Stimulated activated naive CD4-positive, alpha-beta T cell (primary cell): ENCODE data around the gene SPAG6.
A peak's percentile ranks its signal among the peaks of the same experiment; 100 is the strongest.
"Not testable (repeated sequence)": the region's sequence is repeated elsewhere in the genome, so short reads cannot be mapped to it uniquely, and the experiment has no call there.

Source experiments
- DNase-seq, 6 experiments: peaks; one replicate each; lab custom pipeline; 2025; lab: John Stamatoyannopoulos, UW

SPAG6 gene

DNA sequence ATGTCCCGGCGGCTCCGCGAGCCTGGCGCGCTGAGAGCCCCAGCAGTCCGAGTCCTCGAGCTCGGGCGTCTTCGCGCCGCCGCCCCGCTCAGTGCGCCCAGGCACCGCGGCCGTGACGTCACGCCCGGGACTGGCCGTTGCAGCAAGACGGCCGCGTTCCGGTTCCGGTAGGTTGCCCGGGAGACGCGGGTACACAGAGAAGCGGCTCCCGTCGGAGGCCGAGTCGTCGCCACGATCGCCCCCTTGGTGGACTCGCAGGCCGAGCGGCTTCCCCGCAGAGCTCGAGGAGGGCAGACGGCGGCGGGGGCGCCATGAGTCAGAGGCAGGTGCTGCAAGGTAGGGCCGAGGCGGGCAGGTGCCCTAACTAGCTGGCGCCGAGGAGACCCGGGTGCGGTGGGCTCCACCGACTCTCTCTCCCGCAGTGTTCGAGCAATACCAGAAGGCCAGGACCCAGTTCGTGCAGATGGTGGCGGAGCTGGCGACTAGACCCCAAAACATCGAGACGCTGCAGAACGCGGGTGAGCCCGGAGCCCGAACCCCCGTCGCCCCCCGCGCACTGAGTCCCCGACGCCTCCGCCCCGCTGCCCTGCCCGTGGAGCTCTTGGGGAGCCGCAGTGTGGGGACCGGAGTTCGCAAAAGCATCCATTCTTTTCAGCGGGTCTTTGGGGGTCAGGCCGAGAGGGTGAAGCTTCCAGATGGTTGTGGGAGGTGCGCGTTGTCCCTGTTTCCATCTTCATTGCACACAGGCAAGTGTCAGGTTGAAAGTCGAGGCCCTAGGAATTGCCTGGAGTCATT is at the start of gene SPAG6:
TSS of gene SPAG6 (plus strand) at position 196 of the 795 bp plus-strand sequence. CDS start at position 312, 116 bp downstream.
- peak in 4 of 6 experiments; percentile 21 to 39 (median 27) for DNase-seq

- no peak for DNase-seq
These were observed 44.1 kb upstream of the SPAG6 start for GRCh38 chr10:22301193-22301592.

- no peak for DNase-seq
These were observed 41.8 kb upstream of the SPAG6 start for GRCh38 chr10:22303461-22303860.

GRCh38 chr10:22305721-22306120 is 39.6 kb upstream of the SPAG6 start:
- no peak for DNase-seq

- no peak for DNase-seq
These were observed 36.9 kb upstream of the SPAG6 start for GRCh38 chr10:22308390-22308789.

GRCh38 chr10:22309180-22310000 is 35.9 kb upstream of the SPAG6 start:
- no peak for DNase-seq

- DNase-seq: not testable (repeated sequence)
These were observed 35.3 kb upstream of the SPAG6 start for GRCh38 chr10:22310012-22310411.

- DNase-seq: no peak
These were observed 34.4 kb upstream of the SPAG6 start for GRCh38 chr10:22310928-22311327.

GRCh38 chr10:22314852-22315251 is 30.4 kb upstream of the SPAG6 start:
- DNase-seq: no peak

GRCh38 chr10:22315455-22316285 is 29.6 kb upstream of the SPAG6 start:
- DNase-seq: peak in 1 of 6 experiments; percentile 77

DNA sequence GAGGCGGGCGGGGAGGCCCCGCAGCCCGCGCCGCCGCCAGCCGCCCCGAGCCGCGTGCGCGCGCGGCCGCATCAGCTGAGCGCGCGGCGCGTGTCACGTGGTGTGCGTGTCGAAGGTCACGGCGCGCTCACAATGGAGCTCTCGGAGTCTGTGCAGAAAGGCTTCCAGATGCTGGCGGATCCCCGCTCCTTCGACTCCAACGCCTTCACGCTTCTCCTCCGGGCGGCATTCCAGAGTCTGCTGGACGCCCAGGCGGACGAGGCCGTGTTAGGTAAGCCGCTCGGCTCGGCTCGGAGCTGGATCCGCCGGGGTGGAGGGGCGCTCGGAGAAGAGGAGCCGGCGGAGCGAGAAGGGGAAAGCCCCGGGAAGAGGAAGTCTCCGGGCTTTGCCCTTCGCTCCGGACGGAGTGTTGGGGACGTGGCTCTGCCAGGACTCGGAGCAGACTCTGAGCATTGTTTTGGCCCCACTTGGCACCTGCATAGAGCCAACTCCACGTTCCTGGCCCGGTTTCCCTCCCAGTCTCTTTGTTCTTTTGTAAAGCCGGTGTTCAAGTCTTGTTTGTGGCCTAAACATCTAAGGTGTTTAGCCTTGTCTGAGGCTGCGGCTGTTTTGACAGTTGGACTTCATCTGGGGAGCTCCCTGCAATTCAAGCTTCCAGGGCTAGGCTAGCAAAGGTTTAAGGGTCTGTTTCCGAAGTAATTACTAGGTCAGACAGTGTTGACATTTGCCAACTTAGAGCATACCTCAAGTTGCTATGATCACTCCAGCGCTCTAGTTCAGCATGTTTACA is 28.8 kb upstream of the SPAG6 start, which contains the start of gene COMMD3:
TSS of gene COMMD3 (plus strand) at position 103 of the 790 bp plus-strand sequence. CDS start at position 133, 30 bp downstream.
- DNase-seq: peak; percentile 61 to 83 (median 73)

- no peak for DNase-seq
These were observed 28.3 kb upstream of the SPAG6 start for GRCh38 chr10:22317076-22317370.

- no peak for DNase-seq
These were observed 27.3 kb upstream of the SPAG6 start for GRCh38 chr10:22317771-22318565.

DNA sequence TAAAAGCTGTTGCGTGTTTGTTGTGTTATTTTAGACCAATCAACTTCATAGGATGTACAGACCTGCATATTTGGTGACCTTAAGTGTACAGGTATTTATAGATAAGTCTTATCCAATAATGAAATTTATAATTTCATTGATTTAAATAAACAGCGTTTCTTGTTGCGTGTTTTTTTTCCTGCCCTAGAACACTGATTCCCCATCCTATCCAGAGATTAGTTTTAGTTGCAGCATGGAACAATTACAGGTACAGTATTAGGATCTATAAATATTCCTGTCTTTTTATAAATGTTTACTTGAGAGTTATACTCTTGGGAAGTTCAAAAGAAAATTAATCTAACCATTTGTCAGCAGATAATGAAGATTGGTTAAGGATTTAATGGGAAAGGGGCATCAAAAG is 26.5 kb upstream of the SPAG6 start:
- DNase-seq: no peak

- no peak for DNase-seq
These were observed 25.7 kb upstream of the SPAG6 start for GRCh38 chr10:22319547-22319979.

DNA sequence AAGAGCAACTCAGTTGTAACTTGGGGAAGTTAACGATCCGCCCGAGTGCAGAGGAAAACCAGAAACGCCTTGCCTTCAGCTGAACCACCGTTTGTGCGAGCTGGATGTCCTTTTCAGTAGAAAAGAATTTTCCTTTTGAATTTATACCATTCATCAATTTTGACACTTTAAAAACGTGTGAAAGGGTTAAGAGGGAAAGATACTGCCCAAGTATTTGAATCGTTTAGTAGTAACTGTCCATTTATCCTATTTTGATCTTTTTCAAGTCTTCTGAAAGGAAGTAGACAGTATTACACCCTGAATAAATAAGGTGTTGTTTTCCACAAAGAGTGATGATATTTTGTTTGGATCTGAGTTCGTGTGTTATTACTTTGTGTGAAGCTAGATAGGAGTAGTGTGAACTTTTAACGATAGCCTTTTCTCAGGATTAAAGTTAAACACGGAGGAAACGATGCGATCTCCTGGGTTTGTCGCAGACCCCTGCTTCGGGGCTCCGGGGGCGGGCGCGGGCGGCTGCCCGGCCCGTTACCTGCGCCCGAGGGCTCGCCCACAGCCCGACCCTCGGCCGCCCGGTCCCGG is 25.2 kb upstream of the SPAG6 start:
- DNase-seq: peak in 2 of 6 experiments; percentile 35 to 49

GRCh38 chr10:22320591-22321155 is 24.6 kb upstream of the SPAG6 start, which contains the start of gene BMI1:
TSS of gene BMI1 (plus strand) at chr10:22321099. CDS start at chr10:22326450, 5,351 bp downstream.
- peak; percentile 58 to 77 (median 62) for DNase-seq

DNA sequence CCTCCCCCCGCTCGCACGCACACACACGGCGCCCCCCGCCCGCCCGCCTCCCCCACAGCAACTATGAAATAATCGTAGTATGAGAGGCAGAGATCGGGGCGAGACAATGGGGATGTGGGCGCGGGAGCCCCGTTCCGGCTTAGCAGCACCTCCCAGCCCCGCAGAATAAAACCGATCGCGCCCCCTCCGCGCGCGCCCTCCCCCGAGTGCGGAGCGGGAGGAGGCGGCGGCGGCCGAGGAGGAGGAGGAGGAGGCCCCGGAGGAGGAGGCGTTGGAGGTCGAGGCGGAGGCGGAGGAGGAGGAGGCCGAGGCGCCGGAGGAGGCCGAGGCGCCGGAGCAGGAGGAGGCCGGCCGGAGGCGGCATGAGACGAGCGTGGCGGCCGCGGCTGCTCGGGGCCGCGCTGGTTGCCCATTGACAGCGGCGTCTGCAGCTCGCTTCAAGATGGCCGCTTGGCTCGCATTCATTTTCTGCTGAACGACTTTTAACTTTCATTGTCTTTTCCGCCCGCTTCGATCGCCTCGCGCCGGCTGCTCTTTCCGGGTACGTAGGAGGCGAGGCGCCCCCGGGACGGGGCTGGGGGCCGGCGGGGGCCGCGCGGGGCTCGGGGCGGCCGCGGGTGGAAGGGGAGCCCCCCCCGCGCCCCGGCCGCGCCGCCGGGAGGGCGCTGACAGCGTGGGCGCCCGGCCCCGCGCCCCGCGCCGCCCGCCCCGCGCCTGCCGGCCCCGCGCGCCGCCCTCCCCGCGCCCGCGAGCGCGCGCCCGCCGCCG is 24.0 kb upstream of the SPAG6 start:
- DNase-seq: peak; percentile 37 to 85 (median 64)
